ENCODE results near the gene ADCK2.
"Not testable (repeated sequence)": the region's sequence is repeated elsewhere in the genome, so short reads cannot be mapped to it uniquely, and the experiment has no call there.

- not testable (repeated sequence) for TF ChIP-seq POLR2A (IDR thresholded peaks at IDR 0.05; ENCODE audit: low read depth, low read length); POLR2AphosphoS5 (IDR thresholded peaks at IDR 0.05; ENCODE audit: insufficient read depth, low read depth, low read length); EZH2 (IDR thresholded peaks at IDR 0.05; ENCODE audit: borderline replicate concordance, low read depth, low read length, severe bottlenecking); MAX (IDR thresholded peaks at IDR 0.05; ENCODE audit: insufficient read depth, insufficient read length); GATA2 (IDR thresholded peaks at IDR 0.05; ENCODE audit: insufficient read depth, insufficient read length, low read depth, low read length); MYC (IDR thresholded peaks at IDR 0.05; ENCODE audit: low read depth, low read length)
- TF ChIP-seq, protein P1, sequence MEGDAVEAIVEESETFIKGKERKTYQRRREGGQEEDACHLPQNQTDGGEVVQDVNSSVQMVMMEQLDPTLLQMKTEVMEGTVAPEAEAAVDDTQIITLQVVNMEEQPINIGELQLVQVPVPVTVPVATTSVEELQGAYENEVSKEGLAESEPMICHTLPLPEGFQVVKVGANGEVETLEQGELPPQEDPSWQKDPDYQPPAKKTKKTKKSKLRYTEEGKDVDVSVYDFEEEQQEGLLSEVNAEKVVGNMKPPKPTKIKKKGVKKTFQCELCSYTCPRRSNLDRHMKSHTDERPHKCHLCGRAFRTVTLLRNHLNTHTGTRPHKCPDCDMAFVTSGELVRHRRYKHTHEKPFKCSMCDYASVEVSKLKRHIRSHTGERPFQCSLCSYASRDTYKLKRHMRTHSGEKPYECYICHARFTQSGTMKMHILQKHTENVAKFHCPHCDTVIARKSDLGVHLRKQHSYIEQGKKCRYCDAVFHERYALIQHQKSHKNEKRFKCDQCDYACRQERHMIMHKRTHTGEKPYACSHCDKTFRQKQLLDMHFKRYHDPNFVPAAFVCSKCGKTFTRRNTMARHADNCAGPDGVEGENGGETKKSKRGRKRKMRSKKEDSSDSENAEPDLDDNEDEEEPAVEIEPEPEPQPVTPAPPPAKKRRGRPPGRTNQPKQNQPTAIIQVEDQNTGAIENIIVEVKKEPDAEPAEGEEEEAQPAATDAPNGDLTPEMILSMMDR (IDR thresholded peaks at IDR 0.05; ENCODE audit: extremely low read depth in 1 of 2, insufficient read depth in 1 of 2, low read depth in 1 of 2, low read length in 2 of 2), result not testable (repeated sequence)
Observed at GRCh38 chr7:140625192-140625558, 47.6 kb upstream of the ADCK2 start.
